BLaER1 (cell line): ENCODE measurements around the gene EPDR1.

Source experiments
- H3K27ac ChIP-seq: shearing (Covaris generic); formaldehyde crosslinking; 2 replicates; pipeline ENCODE4 v1.8.1; 2022
- H3K27me3 ChIP-seq: shearing (Covaris generic); formaldehyde crosslinking; 2 replicates; pipeline ENCODE4 v1.8.1; 2022
- H3K36me3 ChIP-seq: shearing (Covaris generic); formaldehyde crosslinking; 2 replicates; pipeline ENCODE4 v1.8.1; 2022
- H3K4me1 ChIP-seq: shearing (Covaris generic); formaldehyde crosslinking; 2 replicates; pipeline ENCODE4 v1.8.1; 2022
- H3K4me2 ChIP-seq: shearing (Covaris generic); formaldehyde crosslinking; 2 replicates; pipeline ENCODE4 v1.8.1; 2022
- H3K4me3 ChIP-seq: shearing (Covaris generic); formaldehyde crosslinking; 2 replicates; pipeline ENCODE4 v1.8.1; 2022
- H3K9ac ChIP-seq: shearing (Covaris generic); formaldehyde crosslinking; 2 replicates; pipeline ENCODE4 v1.8.1; 2022
- H3K9me3 ChIP-seq: shearing (Covaris generic); formaldehyde crosslinking; 2 replicates; pipeline ENCODE4 v1.8.1; 2022
- H4K20me1 ChIP-seq: shearing (Covaris generic); formaldehyde crosslinking; 2 replicates; pipeline ENCODE4 v1.8.1; 2022
- Cebpa-rat ChIP-seq: shearing (Covaris generic); IDR thresholded peaks from 2 replicates; pipeline ENCODE4 v1.8.1; 2022

Gene EPDR1

DNA sequence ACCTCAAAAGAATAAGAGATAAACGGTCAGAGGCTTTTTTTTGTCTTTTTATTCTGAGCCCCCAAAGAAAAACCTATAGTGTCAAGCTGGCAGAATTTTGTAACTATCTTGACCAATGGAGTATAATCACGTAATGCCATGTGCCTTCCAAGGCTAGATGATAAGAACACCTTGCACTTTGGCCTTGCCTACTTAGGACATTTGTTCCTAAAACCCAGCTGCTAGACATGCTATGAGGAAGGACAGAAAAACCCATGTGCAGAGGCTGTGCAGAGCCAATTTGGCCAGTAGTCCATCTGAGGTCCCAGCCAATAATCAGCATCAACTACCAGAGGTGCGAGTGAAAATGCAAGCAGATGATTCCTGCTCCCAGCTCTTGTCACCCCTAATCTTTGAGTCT, 69.9 kb downstream of the EPDR1 start:
- H3K9ac ChIP-seq: no peak overlapping the region
- TF ChIP-seq Cebpa-rat: no peak
- no peaks in the 10 kb centered on the region for H3K36me3 ChIP-seq
- no peaks in the 10 kb centered on the region for H3K4me1 ChIP-seq
- no peaks in the 10 kb centered on the region for H4K20me1 ChIP-seq
- no peak overlapping the region for H3K4me2 ChIP-seq
- H3K27ac ChIP-seq: no peak overlapping the region
- H3K27me3 ChIP-seq: no peaks in the 10 kb centered on the region
- peaks cover 5% of the 10 kb centered on the region; the same call in 1 of the 2 replicates for H3K9me3 ChIP-seq
- no peak overlapping the region for H3K4me3 ChIP-seq

DNA sequence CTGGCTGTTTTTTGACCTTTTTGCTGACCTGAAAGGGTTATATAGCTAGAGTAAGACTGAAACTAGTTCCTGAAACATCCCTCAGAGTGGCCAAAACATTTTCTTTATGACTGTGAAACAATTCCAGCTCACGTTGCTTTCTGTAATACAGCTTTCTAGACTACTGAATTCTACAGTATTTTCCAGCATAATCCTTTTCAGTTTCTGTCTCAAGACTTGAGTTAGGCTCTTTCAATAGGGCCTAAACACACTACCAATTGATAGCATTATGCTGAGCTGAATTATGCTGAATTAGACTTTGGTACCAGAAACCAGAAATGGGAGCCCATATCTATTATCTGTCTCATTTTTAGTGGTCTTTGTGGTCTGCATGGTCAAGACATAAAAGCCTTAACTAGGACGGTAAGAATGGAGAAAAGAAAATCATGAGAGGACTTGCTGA, 72.6 kb downstream of the EPDR1 start:
- H3K27ac ChIP-seq: no peak overlapping the region
- peaks cover 12% of the 10 kb centered on the region; the same call in 1 of the 2 replicates for H3K9me3 ChIP-seq
- H3K27me3 ChIP-seq: no peaks in the 10 kb centered on the region

DNA sequence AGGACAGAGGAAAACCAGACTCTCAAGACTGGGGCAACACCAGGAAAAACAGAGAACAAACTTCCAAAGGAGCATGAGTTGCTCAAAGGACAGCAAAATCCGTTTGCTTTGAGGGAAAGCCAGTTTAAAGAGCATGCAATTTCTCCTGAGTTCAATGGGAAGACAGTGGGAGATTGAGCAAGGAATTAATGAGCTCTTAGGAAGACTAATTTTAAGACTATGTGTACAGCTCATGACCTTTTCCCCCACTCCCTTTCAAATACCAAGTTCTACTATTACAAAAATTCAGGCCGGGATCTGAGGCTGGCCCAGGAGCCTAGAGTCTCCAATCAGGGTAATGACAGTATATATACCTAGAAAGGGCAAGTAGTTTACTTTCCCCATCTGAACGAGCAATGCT, 79.2 kb downstream of the EPDR1 start:
- Histone ChIP-seq H3K9me3 (0 out of 2 replicates have a peak, but pooled peaks cover 6% of the 10 kb centered on the region), H3K27ac (no peak overlapping the region), H3K27me3 (no peaks in the 10 kb centered on the region), H3K4me1 (no peaks in the 10 kb centered on the region), H3K4me3 (no peak overlapping the region), H3K9ac (no peak overlapping the region), H3K4me2 (no peak overlapping the region), H4K20me1 (no peaks in the 10 kb centered on the region), H3K36me3 (no peaks in the 10 kb centered on the region)
- no peak for TF ChIP-seq Cebpa-rat

More for the DNA sequence above, 72.6 kb downstream of the EPDR1 start:
- H3K36me3 ChIP-seq: no peaks in the 10 kb centered on the region
- H4K20me1 ChIP-seq: no peaks in the 10 kb centered on the region
- no peak overlapping the region for H3K9ac ChIP-seq
- TF ChIP-seq Cebpa-rat: no peak
- H3K4me1 ChIP-seq: no peaks in the 10 kb centered on the region
- H3K4me2 ChIP-seq: no peak overlapping the region
- no peak overlapping the region for H3K4me3 ChIP-seq

DNA sequence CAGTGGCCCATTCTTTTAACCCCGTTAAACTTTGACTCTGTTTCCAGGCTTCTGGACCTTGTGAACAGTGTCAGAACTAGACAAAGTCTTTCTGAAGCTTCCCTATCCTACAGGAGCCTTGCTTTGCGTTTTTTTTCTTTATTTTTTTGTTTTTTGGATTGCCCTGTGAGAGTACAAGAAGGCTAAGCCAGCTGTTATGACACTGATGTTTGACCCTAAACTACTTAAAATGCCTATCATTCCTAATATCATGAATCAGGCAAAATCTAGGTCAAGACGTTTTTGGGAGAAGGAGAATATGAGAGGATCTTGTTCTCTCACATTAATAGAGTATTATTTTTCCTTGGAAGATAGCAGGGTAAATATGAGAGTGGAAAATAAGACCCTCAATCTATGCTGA, 79.8 kb downstream of the EPDR1 start:
- Histone ChIP-seq H3K27ac (no peak overlapping the region), H3K4me3 (no peak overlapping the region), H3K36me3 (no peaks in the 10 kb centered on the region), H3K9ac (no peak overlapping the region), H3K9me3 (0 out of 2 replicates have a peak, but pooled peaks cover 6% of the 10 kb centered on the region), H3K4me2 (no peak overlapping the region), H3K27me3 (no peaks in the 10 kb centered on the region), H4K20me1 (no peaks in the 10 kb centered on the region), H3K4me1 (no peaks in the 10 kb centered on the region)
- TF ChIP-seq Cebpa-rat: no peak
